ENCODE data around the gene CEP89.

GRCh38 chr19:32908641-32909190, 63.0 kb downstream of the CEP89 start:
- TF ChIP-seq POLR2A (IDR thresholded peaks at IDR 0.05), result no peak
- TF ChIP-seq, protein P1, sequence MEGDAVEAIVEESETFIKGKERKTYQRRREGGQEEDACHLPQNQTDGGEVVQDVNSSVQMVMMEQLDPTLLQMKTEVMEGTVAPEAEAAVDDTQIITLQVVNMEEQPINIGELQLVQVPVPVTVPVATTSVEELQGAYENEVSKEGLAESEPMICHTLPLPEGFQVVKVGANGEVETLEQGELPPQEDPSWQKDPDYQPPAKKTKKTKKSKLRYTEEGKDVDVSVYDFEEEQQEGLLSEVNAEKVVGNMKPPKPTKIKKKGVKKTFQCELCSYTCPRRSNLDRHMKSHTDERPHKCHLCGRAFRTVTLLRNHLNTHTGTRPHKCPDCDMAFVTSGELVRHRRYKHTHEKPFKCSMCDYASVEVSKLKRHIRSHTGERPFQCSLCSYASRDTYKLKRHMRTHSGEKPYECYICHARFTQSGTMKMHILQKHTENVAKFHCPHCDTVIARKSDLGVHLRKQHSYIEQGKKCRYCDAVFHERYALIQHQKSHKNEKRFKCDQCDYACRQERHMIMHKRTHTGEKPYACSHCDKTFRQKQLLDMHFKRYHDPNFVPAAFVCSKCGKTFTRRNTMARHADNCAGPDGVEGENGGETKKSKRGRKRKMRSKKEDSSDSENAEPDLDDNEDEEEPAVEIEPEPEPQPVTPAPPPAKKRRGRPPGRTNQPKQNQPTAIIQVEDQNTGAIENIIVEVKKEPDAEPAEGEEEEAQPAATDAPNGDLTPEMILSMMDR (IDR thresholded peaks at IDR 0.05), result no peak
